Gastroesophageal sphincter (tissue), 4 donors: ENCODE data around the gene CARNS1. TPM values are rescaled to one million over a fixed set of nuclear protein-coding genes. Genes with fewer than 3 reads are reported as not detected.

Source experiments
- ATAC-seq: fragments of 150-250 bp; one replicate; pipeline ENCODE4 v1.9.1; 2016; ENCODE audit warnings: mild to moderate bottlenecking, moderate library complexity
- H3K27ac ChIP-seq, 4 donors: fragments of 200-600 bp; sonication (generic) in 3 of 4; 1 replicate in 3 of 4; 2 replicates in 1 of 4; pipeline ENCODE4 v1.5.1; 2016 to 2019
- H3K27me3 ChIP-seq: fragments of 200-600 bp; sonication (generic); one replicate; pipeline ENCODE4 v1.5.1; 2019
- H3K36me3 ChIP-seq, 2 donors: fragments of 200-600 bp; sonication (generic); one replicate each; pipeline ENCODE4 v1.5.1; 2019; ENCODE audit warnings: control low read depth in 1 of 2
- H3K4me1 ChIP-seq, 3 donors: fragments of 200-600 bp; sonication (generic); 1 replicate in 2 of 3; 2 replicates in 1 of 3; pipeline ENCODE4 v1.5.1; 2016 to 2019; ENCODE audit warnings: control low read depth in 2 of 3
- H3K4me3 ChIP-seq, 2 donors: fragments of 200-600 bp; sonication (generic); one replicate each; pipeline ENCODE4 v1.5.1; 2019; ENCODE audit warnings: mild to moderate bottlenecking in 1 of 2, moderate library complexity in 1 of 2
- H3K9me3 ChIP-seq, 3 donors: fragments of 200-600 bp; sonication (generic); one replicate each; pipeline ENCODE4 v1.5.1; 2017 to 2019; ENCODE audit warnings: control low read depth in 2 of 3
- EP300 ChIP-seq: sonication (generic); formaldehyde crosslinking; IDR thresholded peaks from one replicate; pipeline ENCODE4 v1.6.1; 2017; ENCODE audit warnings: antibody characterized with exemption, mild to moderate bottlenecking
- POLR2A ChIP-seq, 2 donors: fragments of 450-650 bp; IDR thresholded peaks; one replicate each; pipeline ENCODE4 v1.6.1; 2017; ENCODE audit warnings: antibody characterized with exemption in 2 of 2, mild to moderate bottlenecking in 2 of 2, moderate library complexity in 1 of 2
- POLR2AphosphoS5 ChIP-seq: sonication (generic); formaldehyde crosslinking; IDR thresholded peaks from one replicate; pipeline ENCODE4 v1.6.1; 2017; ENCODE audit warnings: antibody characterized with exemption
- WGBS, 2 donors: methylation state at CpG; one replicate each; pipeline ENCODE4 v1.1.5; 2018; ENCODE audit warnings: low coverage in 1 of 2; 5-methylcytosine and 5-hydroxymethylcytosine counted together
- total RNA-seq, 4 donors: library from RNA; depleted of rRNA; stranded (reverse); fragments of >200 nt; gene quantifications; one replicate each; pipeline ENCODE4 v1.1.0, GENCODE V29; 2016
- TF ChIP-seq, protein P1 (sequence below), 4 experiments: fragments of 200-600 bp in 2 of 4; fragments of 450-650 bp in 2 of 4; sonication (generic) in 1 of 4; IDR thresholded peaks; one replicate each; pipeline ENCODE4 v1.5.1; 2017 to 2019; ENCODE audit warnings: antibody characterized with exemption in 4 of 4, mild to moderate bottlenecking in 2 of 4, moderate library complexity in 2 of 4

The CARNS1 gene
- total RNA-seq, 4 donors from 2014 or later = 0.73 to 3.3 (median 1.6) TPM

GRCh38 chr11:67407688-67408163 lies 7.8 kb upstream of the CARNS1 start:
- ATAC-seq = no peak
- no peak overlapping the region for H3K27ac ChIP-seq
- peaks cover 0 to 29% (median 0%) of the 10 kb centered on the region in 3 donors for H3K4me1 ChIP-seq
- H3K4me3 ChIP-seq = no peak overlapping the region
- no peak for TF ChIP-seq POLR2A (IDR thresholded peaks at IDR 0.05)
- TF ChIP-seq EP300 = no peak
- no peak for TF ChIP-seq POLR2AphosphoS5
- TF ChIP-seq, protein P1, sequence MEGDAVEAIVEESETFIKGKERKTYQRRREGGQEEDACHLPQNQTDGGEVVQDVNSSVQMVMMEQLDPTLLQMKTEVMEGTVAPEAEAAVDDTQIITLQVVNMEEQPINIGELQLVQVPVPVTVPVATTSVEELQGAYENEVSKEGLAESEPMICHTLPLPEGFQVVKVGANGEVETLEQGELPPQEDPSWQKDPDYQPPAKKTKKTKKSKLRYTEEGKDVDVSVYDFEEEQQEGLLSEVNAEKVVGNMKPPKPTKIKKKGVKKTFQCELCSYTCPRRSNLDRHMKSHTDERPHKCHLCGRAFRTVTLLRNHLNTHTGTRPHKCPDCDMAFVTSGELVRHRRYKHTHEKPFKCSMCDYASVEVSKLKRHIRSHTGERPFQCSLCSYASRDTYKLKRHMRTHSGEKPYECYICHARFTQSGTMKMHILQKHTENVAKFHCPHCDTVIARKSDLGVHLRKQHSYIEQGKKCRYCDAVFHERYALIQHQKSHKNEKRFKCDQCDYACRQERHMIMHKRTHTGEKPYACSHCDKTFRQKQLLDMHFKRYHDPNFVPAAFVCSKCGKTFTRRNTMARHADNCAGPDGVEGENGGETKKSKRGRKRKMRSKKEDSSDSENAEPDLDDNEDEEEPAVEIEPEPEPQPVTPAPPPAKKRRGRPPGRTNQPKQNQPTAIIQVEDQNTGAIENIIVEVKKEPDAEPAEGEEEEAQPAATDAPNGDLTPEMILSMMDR (IDR thresholded peaks at IDR 0.05) = no peak
- no peaks in the 10 kb centered on the region for H3K36me3 ChIP-seq
- peaks cover 97% of the 10 kb centered on the region for H3K27me3 ChIP-seq
- 40 to 80% methylated on average over 1 of the region's 12 CpGs for WGBS, 2 donors
- H3K9me3 ChIP-seq = no peaks in the 10 kb centered on the region

GRCh38 chr11:67408437-67409200 lies 6.9 kb upstream of the CARNS1 start:
- 20% methylated on average over 1 of the region's 18 CpGs; no CpG with 5 or more reads in 1 of the 2 donors for WGBS, 2 donors
- no peaks in the 10 kb centered on the region for H3K36me3 ChIP-seq
- no peak overlapping the region for H3K27ac ChIP-seq
- peaks cover 95% of the 10 kb centered on the region for H3K27me3 ChIP-seq
- TF ChIP-seq EP300 (no peak), POLR2A (IDR thresholded peaks at IDR 0.05) (no peak), POLR2AphosphoS5 (no peak)
- TF ChIP-seq, protein P1 (IDR thresholded peaks at IDR 0.05) = no peak
- H3K4me3 ChIP-seq = no peak overlapping the region
- H3K9me3 ChIP-seq = no peaks in the 10 kb centered on the region
- no peak for ATAC-seq
- peaks cover 0 to 22% (median 0%) of the 10 kb centered on the region in 3 donors for H3K4me1 ChIP-seq

- Histone ChIP-seq H3K9me3 (no peaks in the 10 kb centered on the region), H3K36me3 (no peaks in the 10 kb centered on the region), H3K4me3 (no peak overlapping the region), H3K27ac (no peak overlapping the region), H3K4me1 (peaks cover 0 to 18% (median 0%) of the 10 kb centered on the region in 3 donors), H3K27me3 (peaks cover 89% of the 10 kb centered on the region)
- no CpG with 5 or more reads among the region's 24 CpGs for WGBS, 2 donors
- ATAC-seq = no peak
- TF ChIP-seq POLR2A (IDR thresholded peaks at IDR 0.05) (no peak), EP300 (no peak)
- TF ChIP-seq, protein P1 (IDR thresholded peaks at IDR 0.05) = no peak
These were observed 6.2 kb upstream of the CARNS1 start for GRCh38 chr11:67409261-67409666.

DNA sequence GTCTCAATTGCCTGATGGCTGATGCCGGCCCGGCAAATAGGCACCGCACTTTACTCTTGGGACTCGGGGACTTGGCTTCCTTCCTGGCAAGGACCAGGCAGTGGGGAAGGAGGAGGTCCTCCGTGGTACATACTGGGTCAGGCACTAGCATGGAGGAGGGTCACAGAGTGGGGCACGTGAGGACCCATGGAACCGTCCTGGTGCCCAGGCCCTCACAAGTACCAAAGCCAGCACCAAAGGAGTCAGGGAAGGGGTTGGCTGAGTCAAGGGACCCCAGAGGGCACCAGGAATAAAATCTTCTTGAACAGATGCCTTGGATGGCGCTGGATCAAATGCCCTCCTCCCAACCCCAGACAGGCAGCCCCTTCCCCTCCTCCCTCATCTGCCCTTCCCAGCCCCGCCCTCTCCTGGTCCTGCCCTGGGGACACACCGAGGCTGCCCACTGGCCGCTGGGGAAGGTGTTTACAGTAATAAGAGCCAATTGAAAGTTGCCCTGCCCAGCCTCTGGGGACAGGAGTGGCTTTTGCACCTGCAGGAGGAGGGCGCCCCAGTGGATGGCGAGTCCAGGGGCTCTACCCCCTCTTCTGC lies 5.6 kb upstream of the CARNS1 start:
- no peak overlapping the region for H3K4me3 ChIP-seq
- no CpG with 5 or more reads among the region's 13 CpGs for WGBS, 2 donors
- ATAC-seq = no peak
- peaks cover 0 to 21% (median 0%) of the 10 kb centered on the region in 3 donors for H3K4me1 ChIP-seq
- H3K27me3 ChIP-seq = peaks cover 83% of the 10 kb centered on the region
- H3K9me3 ChIP-seq = no peaks in the 10 kb centered on the region
- no peak for TF ChIP-seq POLR2A (IDR thresholded peaks at IDR 0.05)
- TF ChIP-seq, protein P1 (IDR thresholded peaks at IDR 0.05) = no peak
- no peak for TF ChIP-seq POLR2AphosphoS5
- TF ChIP-seq EP300 = no peak
- H3K27ac ChIP-seq = no peak overlapping the region
- no peaks in the 10 kb centered on the region for H3K36me3 ChIP-seq

DNA sequence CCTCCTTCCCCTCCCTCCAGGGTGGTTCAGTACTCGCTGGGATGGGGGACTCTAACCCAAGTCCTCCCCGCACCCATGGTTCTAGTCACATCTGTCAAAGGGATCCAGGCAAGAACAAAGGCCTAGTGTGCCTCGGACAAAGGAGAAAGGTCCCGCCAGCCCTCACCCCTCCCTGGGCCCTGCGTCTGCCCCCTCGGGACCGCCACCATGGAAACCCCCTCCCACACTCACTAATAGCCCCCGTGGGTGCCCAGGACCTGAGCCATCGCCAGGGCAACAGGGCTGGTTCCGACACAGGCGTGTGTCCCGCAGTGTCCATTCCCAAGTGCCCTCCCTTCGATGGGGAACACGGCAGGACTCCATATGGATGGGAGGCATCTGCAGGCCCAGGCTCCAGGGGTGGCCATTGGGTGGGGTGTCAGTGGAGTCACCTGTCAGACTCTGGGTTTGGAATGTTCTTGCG lies 5.1 kb upstream of the CARNS1 start:
- no CpG with 5 or more reads among the region's 15 CpGs for WGBS, 2 donors
- Histone ChIP-seq H3K27me3 (peaks cover 77% of the 10 kb centered on the region), H3K4me1 (peaks cover 0 to 26% (median 0%) of the 10 kb centered on the region in 3 donors), H3K4me3 (no peak overlapping the region), H3K36me3 (no peaks in the 10 kb centered on the region), H3K27ac (no peak overlapping the region), H3K9me3 (no peaks in the 10 kb centered on the region)
- ATAC-seq = no peak
- no peak for TF ChIP-seq EP300
- no peak for TF ChIP-seq POLR2AphosphoS5
- TF ChIP-seq POLR2A (IDR thresholded peaks at IDR 0.05) = no peak
- TF ChIP-seq, protein P1 (IDR thresholded peaks at IDR 0.05) = no peak
